OCI-LY3 (cell line): Measurements from ENCODE around the gene MAOA.
"Not testable (repeated sequence)": the region's sequence is repeated elsewhere in the genome, so short reads cannot be mapped to it uniquely, and the experiment has no call there.

Source experiments
- H2AFZ ChIP-seq: fragments of 200-600, 300-600 bp; shearing (Covaris generic); 2 replicates; pipeline ENCODE4 v1.6.0; 2014; ENCODE audit warnings: antibody characterized with exemption, low read depth, low read length
- H3K27ac ChIP-seq: fragments of 200-600, 300-600 bp; sonication (generic); 2 replicates; pipeline ENCODE4 v1.5.1; 2014; ENCODE audit warnings: mild to moderate bottlenecking, low read length, moderate library complexity, mixed read lengths
- H3K27me3 ChIP-seq: fragments of 200-600, 300-600 bp; sonication (generic); 2 replicates; pipeline ENCODE4 v1.6.1; 2014; ENCODE audit warnings: low read depth, low read length, mixed read lengths
- H3K36me3 ChIP-seq: fragments of 200-600, 300-600 bp; sonication (generic); replicated peaks from 2 replicates; pipeline ENCODE3; 2014; ENCODE audit warnings: low read depth, low read length, mixed read lengths
- H3K4me1 ChIP-seq: fragments of 300-600, 200-600 bp; sonication (generic); 2 replicates; pipeline ENCODE4 v1.6.1; 2014; ENCODE audit warnings: low read length, mixed read lengths
- H3K4me2 ChIP-seq: fragments of 200-600, 300-600 bp; sonication (generic); 2 replicates; pipeline ENCODE4 v1.6.1; 2014; ENCODE audit warnings: low read length, mixed read lengths
- H3K4me3 ChIP-seq: fragments of 300-600, 200-600 bp; sonication (generic); 2 replicates; pipeline ENCODE4 v1.5.1; 2014; ENCODE audit warnings: antibody characterized with exemption, mild to moderate bottlenecking, low read length, moderate library complexity
- H3K79me2 ChIP-seq: fragments of 300-600, 200-600 bp; shearing (Covaris generic); 2 replicates; pipeline ENCODE4 v1.6.1; 2014; ENCODE audit warnings: mild to moderate bottlenecking, low read length, mixed read lengths
- H3K9ac ChIP-seq: fragments of 300-600, 200-600 bp; shearing (Covaris generic); 2 replicates; pipeline ENCODE4 v1.6.0; 2014; ENCODE audit warnings: mild to moderate bottlenecking, low read length, moderate library complexity
- H3K9me3 ChIP-seq: fragments of 200-600, 300-600 bp; shearing (Covaris generic); 2 replicates; pipeline ENCODE4 v1.6.1; 2014; ENCODE audit warnings: low read length, mixed read lengths; ENCODE audit not compliant: insufficient read depth
- H4K20me1 ChIP-seq: fragments of 200-600, 300-600 bp; sonication (generic); 2 replicates; pipeline ENCODE4 v1.6.1; 2016; ENCODE audit warnings: low read length, mixed read lengths; ENCODE audit not compliant: insufficient read depth
- EZH2phosphoT487 ChIP-seq: fragments of 200-600 bp; shearing (Covaris generic); IDR thresholded peaks from 2 replicates; pipeline ENCODE4 v1.6.1; 2018; ENCODE audit warnings: antibody characterized with exemption, mixed run types, low read depth
- TF ChIP-seq, protein P1 (sequence below): fragments of 200-600, 300-600 bp; sonication (generic); IDR thresholded peaks from 2 replicates; pipeline ENCODE4 v1.5.1; 2014; ENCODE audit warnings: antibody characterized with exemption, low read length, low read depth

The MAOA gene

GRCh38 chrX:43718546-43718945 lies 62.4 kb downstream of the MAOA start:
- Histone ChIP-seq H3K4me3 (no peak overlapping the region), H3K4me2 (no peak overlapping the region), H4K20me1 (no peaks in the 10 kb centered on the region), H3K4me1 (no peaks in the 10 kb centered on the region), H3K79me2 (no peaks in the 10 kb centered on the region), H3K36me3 (no peaks in the 10 kb centered on the region), H2AFZ (no peak overlapping the region), H3K27me3 (no peaks in the 10 kb centered on the region), H3K9me3 (no peaks in the 10 kb centered on the region), H3K9ac (no peak overlapping the region), H3K27ac (no peak overlapping the region)
- TF ChIP-seq EZH2phosphoT487: no peak

GRCh38 chrX:43718956-43719355 lies 62.9 kb downstream of the MAOA start:
- no peak overlapping the region for H3K4me2 ChIP-seq
- H3K36me3 ChIP-seq: no peaks in the 10 kb centered on the region
- H4K20me1 ChIP-seq: no peaks in the 10 kb centered on the region
- TF ChIP-seq, protein P1, sequence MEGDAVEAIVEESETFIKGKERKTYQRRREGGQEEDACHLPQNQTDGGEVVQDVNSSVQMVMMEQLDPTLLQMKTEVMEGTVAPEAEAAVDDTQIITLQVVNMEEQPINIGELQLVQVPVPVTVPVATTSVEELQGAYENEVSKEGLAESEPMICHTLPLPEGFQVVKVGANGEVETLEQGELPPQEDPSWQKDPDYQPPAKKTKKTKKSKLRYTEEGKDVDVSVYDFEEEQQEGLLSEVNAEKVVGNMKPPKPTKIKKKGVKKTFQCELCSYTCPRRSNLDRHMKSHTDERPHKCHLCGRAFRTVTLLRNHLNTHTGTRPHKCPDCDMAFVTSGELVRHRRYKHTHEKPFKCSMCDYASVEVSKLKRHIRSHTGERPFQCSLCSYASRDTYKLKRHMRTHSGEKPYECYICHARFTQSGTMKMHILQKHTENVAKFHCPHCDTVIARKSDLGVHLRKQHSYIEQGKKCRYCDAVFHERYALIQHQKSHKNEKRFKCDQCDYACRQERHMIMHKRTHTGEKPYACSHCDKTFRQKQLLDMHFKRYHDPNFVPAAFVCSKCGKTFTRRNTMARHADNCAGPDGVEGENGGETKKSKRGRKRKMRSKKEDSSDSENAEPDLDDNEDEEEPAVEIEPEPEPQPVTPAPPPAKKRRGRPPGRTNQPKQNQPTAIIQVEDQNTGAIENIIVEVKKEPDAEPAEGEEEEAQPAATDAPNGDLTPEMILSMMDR: no peak
- H2AFZ ChIP-seq: no peak overlapping the region
- no peak overlapping the region for H3K4me3 ChIP-seq
- no peaks in the 10 kb centered on the region for H3K27me3 ChIP-seq
- no peaks in the 10 kb centered on the region for H3K79me2 ChIP-seq
- H3K4me1 ChIP-seq: no peaks in the 10 kb centered on the region
- no peak overlapping the region for H3K9ac ChIP-seq
- no peak overlapping the region for H3K27ac ChIP-seq
- no peaks in the 10 kb centered on the region for H3K9me3 ChIP-seq

- Histone ChIP-seq H3K4me3 (no peak overlapping the region), H4K20me1 (no peaks in the 10 kb centered on the region), H3K4me2 (no peak overlapping the region), H3K9ac (no peak overlapping the region), H3K27me3 (no peaks in the 10 kb centered on the region), H3K79me2 (no peaks in the 10 kb centered on the region), H3K36me3 (no peaks in the 10 kb centered on the region), H3K27ac (no peak overlapping the region), H2AFZ (no peak overlapping the region), H3K9me3 (no peaks in the 10 kb centered on the region), H3K4me1 (no peaks in the 10 kb centered on the region)
- no peak for TF ChIP-seq EZH2phosphoT487
- TF ChIP-seq, protein P1: no peak
Observed at GRCh38 chrX:43720082-43720481, 64.0 kb downstream of the MAOA start.

GRCh38 chrX:43720961-43721360 lies 64.9 kb downstream of the MAOA start:
- no peak overlapping the region for H3K4me2 ChIP-seq
- no peak overlapping the region for H3K9ac ChIP-seq
- no peak overlapping the region for H2AFZ ChIP-seq
- H3K4me1 ChIP-seq: no peaks in the 10 kb centered on the region
- H3K79me2 ChIP-seq: no peaks in the 10 kb centered on the region
- no peaks in the 10 kb centered on the region for H3K9me3 ChIP-seq
- no peaks in the 10 kb centered on the region for H3K27me3 ChIP-seq
- H3K36me3 ChIP-seq: no peaks in the 10 kb centered on the region
- H3K27ac ChIP-seq: no peak overlapping the region
- no peak for TF ChIP-seq EZH2phosphoT487
- TF ChIP-seq, protein P1: no peak
- no peaks in the 10 kb centered on the region for H4K20me1 ChIP-seq
- H3K4me3 ChIP-seq: no peak overlapping the region

DNA sequence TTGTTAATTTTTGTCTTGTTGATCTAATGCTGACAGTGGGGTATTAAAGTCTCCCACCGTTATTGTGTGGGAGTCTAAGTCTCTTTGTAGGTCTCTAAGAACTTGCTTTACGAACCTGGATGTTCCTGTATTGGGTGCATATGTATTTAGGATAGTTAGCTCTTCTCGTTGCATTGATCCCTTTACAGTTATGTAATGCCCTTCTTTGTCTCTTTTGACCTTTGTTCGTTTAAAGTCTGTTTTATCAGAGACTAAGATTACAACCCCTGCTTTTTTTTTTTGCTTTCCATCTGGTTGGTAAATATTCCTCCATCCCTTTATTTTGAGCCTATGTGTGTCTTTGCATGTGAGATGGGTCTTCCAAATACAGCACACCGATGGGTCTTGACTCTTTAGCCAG lies 69.1 kb downstream of the MAOA start:
- not testable (repeated sequence) for H3K4me2 ChIP-seq, H3K9me3 ChIP-seq, H4K20me1 ChIP-seq, H3K9ac ChIP-seq, H3K27ac ChIP-seq, H2AFZ ChIP-seq, H3K36me3 ChIP-seq, H3K79me2 ChIP-seq, H3K4me1 ChIP-seq, H3K4me3 ChIP-seq, H3K27me3 ChIP-seq

DNA sequence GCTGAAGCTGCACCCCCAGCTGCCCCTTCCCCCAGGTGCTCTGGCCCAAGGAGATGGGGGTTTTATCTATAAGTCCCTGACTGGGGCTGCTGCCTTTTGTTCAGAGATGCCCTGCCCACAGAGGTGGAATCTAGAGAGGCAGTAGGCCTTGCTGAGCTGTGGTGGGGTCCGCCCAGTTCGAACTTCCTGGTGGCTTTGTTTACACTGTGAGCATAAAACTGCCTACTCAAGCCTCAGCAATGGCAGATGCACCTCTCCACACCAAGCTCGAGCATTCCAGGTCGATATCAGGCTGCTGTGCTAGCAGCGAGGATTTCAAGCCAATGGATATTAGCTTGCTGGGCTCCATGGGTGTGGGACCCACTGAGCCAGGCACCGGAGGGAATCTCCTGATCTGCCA lies 71.2 kb downstream of the MAOA start:
- H3K9me3 ChIP-seq, H3K4me2 ChIP-seq, H3K27ac ChIP-seq, H3K4me3 ChIP-seq, H2AFZ ChIP-seq, H4K20me1 ChIP-seq, H3K9ac ChIP-seq, H3K4me1 ChIP-seq, H3K27me3 ChIP-seq, H3K79me2 ChIP-seq, H3K36me3 ChIP-seq: not testable (repeated sequence)
